ENCODE measurements around the gene TTC28.
"Not testable (repeated sequence)": the region's sequence is repeated elsewhere in the genome, so short reads cannot be mapped to it uniquely, and the experiment has no call there.

TTC28 gene

GRCh38 chr22:28600546-28601143 is 79.0 kb downstream of the TTC28 start:
- peak in 1 of 2 donors; percentile 82 for DNase-seq

GRCh38 chr22:28599693-28600092 is 79.9 kb downstream of the TTC28 start:
- no peak for DNase-seq

GRCh38 chr22:28597665-28598064 is 82.0 kb downstream of the TTC28 start:
- DNase-seq: no peak

GRCh38 chr22:28594797-28595462 is 84.7 kb downstream of the TTC28 start:
- DNase-seq: peak in 1 of 2 donors; percentile 90

GRCh38 chr22:28594076-28594796 is 85.4 kb downstream of the TTC28 start:
- DNase-seq: no peak

- no peak for DNase-seq
These were observed 86.3 kb downstream of the TTC28 start for GRCh38 chr22:28593299-28593698.

- DNase-seq: no peak
These were observed 90.4 kb downstream of the TTC28 start for GRCh38 chr22:28589102-28589750.

- DNase-seq: no peak
These were observed 94.3 kb downstream of the TTC28 start for GRCh38 chr22:28585324-28585723.

- no peak for DNase-seq
These were observed 96.8 kb downstream of the TTC28 start for GRCh38 chr22:28582806-28583205.

- no peak for DNase-seq
These were observed 98.6 kb downstream of the TTC28 start for GRCh38 chr22:28581016-28581415.

- no peak for DNase-seq
These were observed 103.5 kb downstream of the TTC28 start for GRCh38 chr22:28576162-28576561.

- DNase-seq: no peak
These were observed 105.4 kb downstream of the TTC28 start for GRCh38 chr22:28574159-28574788.

GRCh38 chr22:28570696-28571373 is 108.8 kb downstream of the TTC28 start:
- DNase-seq: no peak

- DNase-seq: not testable (repeated sequence)
These were observed 110.7 kb downstream of the TTC28 start for GRCh38 chr22:28568974-28569373.

- DNase-seq: no peak
These were observed 111.5 kb downstream of the TTC28 start for GRCh38 chr22:28568099-28568498.

- not testable (repeated sequence) for DNase-seq
These were observed 112.6 kb downstream of the TTC28 start for GRCh38 chr22:28566920-28567499.

GRCh38 chr22:28563636-28564035 is 116.0 kb downstream of the TTC28 start:
- DNase-seq: no peak

- DNase-seq: no peak
These were observed 117.3 kb downstream of the TTC28 start for GRCh38 chr22:28562324-28562723.

- not testable (repeated sequence) for DNase-seq
These were observed 118.9 kb downstream of the TTC28 start for GRCh38 chr22:28560743-28561101.

- no peak for DNase-seq
These were observed 119.4 kb downstream of the TTC28 start for GRCh38 chr22:28560046-28560742.

GRCh38 chr22:28557184-28557583 is 122.5 kb downstream of the TTC28 start:
- no peak for DNase-seq

Measured in hippocampal formation (tissue), 2 donors.